ENCODE results near the gene PHF12.

PHF12 gene

GRCh38 chr17:28982131-28982793 lies 30.9 kb upstream of the PHF12 start:
- no peak for TF ChIP-seq CTCF (IDR thresholded peaks at IDR 0.05)

GRCh38 chr17:28978356-28978964 lies 27.1 kb upstream of the PHF12 start:
- no peak for TF ChIP-seq CTCF (IDR thresholded peaks at IDR 0.05)

GRCh38 chr17:28977659-28978355 lies 26.5 kb upstream of the PHF12 start:
- TF ChIP-seq CTCF (IDR thresholded peaks at IDR 0.05), result no peak

- TF ChIP-seq CTCF (IDR thresholded peaks at IDR 0.05), result no peak
Observed at GRCh38 chr17:28975646-28976045, 24.3 kb upstream of the PHF12 start.

- TF ChIP-seq CTCF (IDR thresholded peaks at IDR 0.05), result no peak
Observed at GRCh38 chr17:28975031-28975430, 23.7 kb upstream of the PHF12 start.

GRCh38 chr17:28974451-28974850 lies 23.1 kb upstream of the PHF12 start:
- TF ChIP-seq CTCF (IDR thresholded peaks at IDR 0.05), result no peak

- TF ChIP-seq CTCF (IDR thresholded peaks at IDR 0.05), result no peak
Observed at GRCh38 chr17:28973425-28973824, 22.1 kb upstream of the PHF12 start.

All from LNCAP (cell line).